ENCODE results near the gene CCL1.

Gene CCL1

GRCh38 chr17:34398990-34399389 lies 36.0 kb upstream of the CCL1 start:
- H3K4me3 ChIP-seq (ENCODE audit: low read length), result no peak overlapping the region; the same call in 1 of the 2 replicates
- H4K20me1 ChIP-seq (ENCODE audit: control insufficient read depth, insufficient read depth, low read depth, low read length), result no peaks in the 10 kb centered on the region
- no peak for TF ChIP-seq CTCF (IDR thresholded peaks at IDR 0.05; ENCODE audit: low read depth, low read length, poor library complexity, severe bottlenecking)
- TF ChIP-seq EZH2phosphoT487 (IDR thresholded peaks at IDR 0.05; ENCODE audit: borderline replicate concordance, low read length), result no peak
- H3K27ac ChIP-seq (ENCODE audit: low read depth, low read length), result no peak overlapping the region
- H3K9me2 ChIP-seq (replicated peaks; ENCODE audit: control insufficient read depth, low read length), result no peaks in the 10 kb centered on the region
- no peaks in the 10 kb centered on the region for H3F3A ChIP-seq (ENCODE audit: control insufficient read depth, insufficient read depth)
- no peaks in the 10 kb centered on the region for H3K36me3 ChIP-seq (ENCODE audit: control insufficient read depth, low read length)
- peaks cover 12% of the 10 kb centered on the region; the same call in 1 of the 2 replicates for H3K27me3 ChIP-seq (ENCODE audit: control insufficient read depth, low read length)
- H3K9me3 ChIP-seq (ENCODE audit: control insufficient read depth, insufficient read depth, low read length), result no peaks in the 10 kb centered on the region
- H3K4me2 ChIP-seq (ENCODE audit: low read length), result peak overlapping the region; percentile 30
- H3K79me2 ChIP-seq (ENCODE audit: control insufficient read depth, low read length), result no peaks in the 10 kb centered on the region
- H3K4me1 ChIP-seq (ENCODE audit: control insufficient read depth, low read length), result peaks cover 15% of the 10 kb centered on the region

GRCh38 chr17:34397265-34397664 lies 34.2 kb upstream of the CCL1 start:
- Histone ChIP-seq H3F3A (ENCODE audit: control insufficient read depth, insufficient read depth) (no peaks in the 10 kb centered on the region), H3K79me2 (ENCODE audit: control insufficient read depth, low read length) (no peaks in the 10 kb centered on the region), H3K9me2 (replicated peaks; ENCODE audit: control insufficient read depth, low read length) (no peaks in the 10 kb centered on the region), H3K9me3 (ENCODE audit: control insufficient read depth, insufficient read depth, low read length) (no peaks in the 10 kb centered on the region), H3K4me1 (ENCODE audit: control insufficient read depth, low read length) (peaks cover 15% of the 10 kb centered on the region), H3K4me3 (ENCODE audit: low read length) (no peak overlapping the region), H4K20me1 (ENCODE audit: control insufficient read depth, insufficient read depth, low read depth, low read length) (no peaks in the 10 kb centered on the region), H3K36me3 (ENCODE audit: control insufficient read depth, low read length) (no peaks in the 10 kb centered on the region), H3K27ac (ENCODE audit: low read depth, low read length) (no peak overlapping the region), H3K27me3 (ENCODE audit: control insufficient read depth, low read length) (peaks cover 12% of the 10 kb centered on the region; the same call in 1 of the 2 replicates), H3K4me2 (ENCODE audit: low read length) (no peak overlapping the region)
- TF ChIP-seq CTCF (IDR thresholded peaks at IDR 0.05; ENCODE audit: low read depth, low read length, poor library complexity, severe bottlenecking) (peak; percentile 31), EZH2phosphoT487 (IDR thresholded peaks at IDR 0.05; ENCODE audit: borderline replicate concordance, low read length) (no peak)

GRCh38 chr17:34393401-34393800 lies 30.4 kb upstream of the CCL1 start:
- no peaks in the 10 kb centered on the region for H3K36me3 ChIP-seq (ENCODE audit: control insufficient read depth, low read length)
- H3F3A ChIP-seq (ENCODE audit: control insufficient read depth, insufficient read depth), result no peaks in the 10 kb centered on the region
- no peaks in the 10 kb centered on the region for H3K9me3 ChIP-seq (ENCODE audit: control insufficient read depth, insufficient read depth, low read length)
- H3K27me3 ChIP-seq (ENCODE audit: control insufficient read depth, low read length), result peaks cover 15% of the 10 kb centered on the region; the same call in 1 of the 2 replicates
- H3K4me2 ChIP-seq (ENCODE audit: low read length), result no peak overlapping the region
- no peaks in the 10 kb centered on the region for H3K79me2 ChIP-seq (ENCODE audit: control insufficient read depth, low read length)
- no peak overlapping the region for H3K27ac ChIP-seq (ENCODE audit: low read depth, low read length)
- peaks cover 1% of the 10 kb centered on the region for H3K4me1 ChIP-seq (ENCODE audit: control insufficient read depth, low read length)
- H4K20me1 ChIP-seq (ENCODE audit: control insufficient read depth, insufficient read depth, low read depth, low read length), result no peaks in the 10 kb centered on the region
- no peak for TF ChIP-seq EZH2phosphoT487 (IDR thresholded peaks at IDR 0.05; ENCODE audit: borderline replicate concordance, low read length)
- TF ChIP-seq CTCF (IDR thresholded peaks at IDR 0.05; ENCODE audit: low read depth, low read length, poor library complexity, severe bottlenecking), result no peak
- no peak overlapping the region for H3K4me3 ChIP-seq (ENCODE audit: low read length)
- no peaks in the 10 kb centered on the region for H3K9me2 ChIP-seq (replicated peaks; ENCODE audit: control insufficient read depth, low read length)
